Testis (tissue), 3 donors: ENCODE data around the gene NPAS3. TPM values are rescaled to one million over a fixed set of nuclear protein-coding genes. Genes with fewer than 3 reads are reported as not detected.

Experiments used
- DNase-seq: peaks from one replicate; pipeline ENCODE4 v3.0.0-alpha.2; 2019
- H3K27ac ChIP-seq, 2 donors: fragments of 200-600 bp; sonication (generic); one replicate each; pipeline ENCODE4 v1.5.1; 2019
- H3K27me3 ChIP-seq: fragments of 200-600 bp; sonication (generic); one replicate; pipeline ENCODE4 v1.5.1; 2019
- H3K36me3 ChIP-seq: fragments of 200-600 bp; sonication (generic); one replicate; pipeline ENCODE4 v1.5.1; 2017; ENCODE audit warnings: low read depth; ENCODE audit errors: missing control alignments
- H3K4me1 ChIP-seq: fragments of 200-600 bp; sonication (generic); one replicate; pipeline ENCODE4 v1.5.1; 2019
- H3K4me3 ChIP-seq, 2 donors: fragments of 200-600 bp; sonication (generic); one replicate each; pipeline ENCODE4 v1.5.1; 2017 to 2019
- H3K9me3 ChIP-seq: fragments of 200-600 bp; sonication (generic); one replicate; pipeline ENCODE4 v1.5.1; 2017
- CTCF ChIP-seq, 3 experiments: fragments of 450-650 bp in 2 of 3; fragments of 200-600 bp in 1 of 3; sonication (generic) in 1 of 3; IDR thresholded peaks; one replicate each; pipeline ENCODE4 v1.5.1; 2016 to 2019; ENCODE audit warnings: antibody characterized with exemption in 3 of 3, mild to moderate bottlenecking in 2 of 3, moderate library complexity in 1 of 3
- POLR2A ChIP-seq: fragments of 450-650 bp; IDR thresholded peaks from one replicate; pipeline ENCODE4 v1.6.1; 2017; ENCODE audit warnings: antibody characterized with exemption, mild to moderate bottlenecking, moderate library complexity
- WGBS, 2 donors: methylation state at CpG; one replicate each; pipeline ENCODE4 v1.1.5; 2018; 5-methylcytosine and 5-hydroxymethylcytosine counted together
- intact Hi-C: fragments of 100-400 bp; cut with DNase I; formaldehyde crosslinking; loops from one replicate; pipeline ENCODE4 v1.15.1; 2023; ENCODE audit warnings: low total_unique reads
- polyA plus RNA-seq: library from polyadenylated mRNA; stranded (reverse); fragments of 350-450 nt; fragmentation: Illumina TruSeq; extraction: RNeasy Lipid Tissue Mini Kit (QIAGEN cat#74804); gene quantifications from one replicate; pipeline ENCODE4 v1.2.3, GENCODE V29; 2014; ENCODE audit warnings: low read depth, low replicate concordance; ENCODE audit not compliant: insufficient read depth
- total RNA-seq, 2 donors: library from RNA; depleted of rRNA; stranded (reverse); fragments of >200 nt; gene quantifications; one replicate each; pipeline ENCODE4 v1.2.3, GENCODE V29; 2016

Gene NPAS3
- total and polyA plus RNA-seq, 3 donors from 2014 or later = 1.1 to 3.7 (median 1.8) TPM

- DNase-seq = no peak
- Histone ChIP-seq H3K4me1 (no peaks in the 10 kb centered on the region), H3K27ac (no peak overlapping the region), H3K36me3 (no peaks in the 10 kb centered on the region), H3K4me3 (no peak overlapping the region), H3K27me3 (no peaks in the 10 kb centered on the region), H3K9me3 (no peaks in the 10 kb centered on the region)
- intact Hi-C loops = no loop called here
- 85 to 91% methylated on average over 4 of the region's 4 CpGs for WGBS, 2 donors
- TF ChIP-seq POLR2A (no peak), CTCF (IDR thresholded peaks at IDR 0.05) (no peak)
Measured at GRCh38 chr14:33273978-33274377, 335.3 kb downstream of the NPAS3 start.

GRCh38 chr14:33275879-33276278 is 337.2 kb downstream of the NPAS3 start:
- WGBS, 2 donors = 71 to 81% methylated on average over 4 of the region's 4 CpGs
- Histone ChIP-seq H3K27me3 (no peaks in the 10 kb centered on the region), H3K4me1 (no peaks in the 10 kb centered on the region), H3K27ac (no peak overlapping the region), H3K36me3 (no peaks in the 10 kb centered on the region), H3K9me3 (no peaks in the 10 kb centered on the region), H3K4me3 (no peak overlapping the region)
- DNase-seq = no peak
- intact Hi-C loops = no loop called here
- TF ChIP-seq CTCF (IDR thresholded peaks at IDR 0.05) (no peak), POLR2A (no peak)

- Histone ChIP-seq H3K9me3 (no peaks in the 10 kb centered on the region), H3K27ac (no peak overlapping the region), H3K27me3 (no peaks in the 10 kb centered on the region), H3K4me1 (no peaks in the 10 kb centered on the region), H3K4me3 (no peak overlapping the region), H3K36me3 (no peaks in the 10 kb centered on the region)
- WGBS, 2 donors = 80 to 81% methylated on average over 3 of the region's 3 CpGs
- intact Hi-C loops = no loop called here
- DNase-seq = no peak
- TF ChIP-seq POLR2A (no peak), CTCF (IDR thresholded peaks at IDR 0.05) (no peak)
Measured at GRCh38 chr14:33279865-33280264, 341.2 kb downstream of the NPAS3 start.

GRCh38 chr14:33280646-33281045 is 342.0 kb downstream of the NPAS3 start:
- Histone ChIP-seq H3K4me1 (no peaks in the 10 kb centered on the region), H3K9me3 (no peaks in the 10 kb centered on the region), H3K36me3 (no peaks in the 10 kb centered on the region), H3K27ac (no peak overlapping the region), H3K27me3 (no peaks in the 10 kb centered on the region), H3K4me3 (no peak overlapping the region)
- no peak for TF ChIP-seq CTCF (IDR thresholded peaks at IDR 0.05)
- intact Hi-C loops = no loop called here
- WGBS, 2 donors = 62 to 66% methylated on average over 3 of the region's 3 CpGs
- DNase-seq = no peak

- intact Hi-C loops = no loop called here
- DNase-seq = no peak
- Histone ChIP-seq H3K36me3 (no peaks in the 10 kb centered on the region), H3K4me3 (no peak overlapping the region), H3K9me3 (no peaks in the 10 kb centered on the region), H3K27ac (no peak overlapping the region), H3K4me1 (no peaks in the 10 kb centered on the region), H3K27me3 (no peaks in the 10 kb centered on the region)
- WGBS, 2 donors = 58 to 62% methylated on average over 11 of the region's 11 CpGs
- TF ChIP-seq POLR2A (no peak), CTCF (IDR thresholded peaks at IDR 0.05) (no peak)
Measured at GRCh38 chr14:33282331-33283230, 343.9 kb downstream of the NPAS3 start.
